K562 (cell line): Measurements from ENCODE around the gene BICD1. TPM values are rescaled to one million over a fixed set of nuclear protein-coding genes. Genes with fewer than 3 reads are reported as not detected.
A peak's percentile ranks its signal among the peaks of the same experiment; 100 is the strongest.

Experiments
- ATAC-seq: fragments of 200-7000 bp; cut with Tn5 transposase; 3 replicates; pipeline ENCODE4 v1.9.1; 2020; ENCODE audit warnings: moderate library complexity
- BruUV-seq: library from RNA; stranded (reverse); fragments of 400-500 nt; replicated peaks from 2 replicates; lab custom pipeline; 2021; lab: Mats Ljungman, UMichigan
- CTCF ChIA-PET: fragments of 300-600 bp; formaldehyde crosslinking; extraction: SDS; loops from one replicate; lab custom pipeline; 2021; ENCODE audit warnings: low intra/inter-chr PET ratio; lab: Yijun Ruan, JAX
- POLR2A ChIA-PET: fragments of 300-600, 350-650 bp; sonication (Branson Sonifier 250); formaldehyde crosslinking; extraction: SDS; loops from one replicate; lab custom pipeline; 2021; ENCODE audit warnings: antibody characterized with exemption, inconsistent platforms; lab: Yijun Ruan, JAX
- DNase-seq, 4 experiments: peaks; one replicate each; pipeline versions ENCODE4 v3.0.0 to v3.0.0-alpha.2; 2011 to 2018; ENCODE audit warnings: low spot score in 3 of 4, mixed read lengths in 3 of 4; ENCODE audit errors: extremely low read depth in 1 of 4
- FAIRE-seq: peaks from 2 replicates; lab custom pipeline; 2011; peaks lifted over from hg19 to GRCh38; lab: Jason Lieb, UNC
- H2AFZ ChIP-seq: 2 replicates; pipeline ENCODE4 v1.6.0; 2011; ENCODE audit warnings: low read depth, low read length, control low read depth, inconsistent platforms
- H3K27ac ChIP-seq: fragments of 200-600 bp; 3 replicates; pipeline ENCODE4 v1.8.0; 2011; ENCODE audit warnings: low read depth, mild to moderate bottlenecking, control low read depth, inconsistent platforms, low read length, moderate library complexity, mixed read lengths; ENCODE audit errors: extremely low read depth
- H3K27me3 ChIP-seq, 2 experiments: fragments of 300-600 bp in 1 of 2; 2 replicates in 1 of 2; 3 replicates in 1 of 2; pipeline versions ENCODE4 v1.6.0 to v1.8.0; 2011; ENCODE audit warnings: inconsistent platforms in 2 of 2, low read length in 2 of 2, mild to moderate bottlenecking in 1 of 2, mixed read lengths in 1 of 2, moderate library complexity in 1 of 2; ENCODE audit not compliant: control insufficient read depth in 2 of 2, insufficient read depth in 2 of 2
- H3K36me3 ChIP-seq: fragments of 300-600 bp; 3 replicates; pipeline ENCODE4 v1.8.0; 2011; ENCODE audit warnings: mild to moderate bottlenecking, low read length, inconsistent platforms; ENCODE audit not compliant: control insufficient read depth, insufficient read depth
- H3K4me1 ChIP-seq, 2 experiments: fragments of 200-600 bp in 1 of 2; replicated peaks in 1 of 2; 2 replicates in 1 of 2; 3 replicates in 1 of 2; pipeline versions ENCODE4 v1.5.1 to v1.8.0; 2011; ENCODE audit warnings: inconsistent platforms in 2 of 2, low read length in 2 of 2, mild to moderate bottlenecking in 1 of 2, mixed read lengths in 1 of 2, moderate library complexity in 1 of 2; ENCODE audit not compliant: control insufficient read depth in 2 of 2, insufficient read depth in 2 of 2
- H3K4me2 ChIP-seq: 2 replicates; pipeline ENCODE4 v1.6.1; 2011; ENCODE audit warnings: low read length, control low read depth, inconsistent platforms, mixed read lengths; ENCODE audit not compliant: insufficient read depth
- H3K4me3 ChIP-seq: fragments of 200-600 bp; sonication (generic), shearing (Covaris generic); 2 replicates; pipeline ENCODE4 v1.5.1; 2016; ENCODE audit warnings: control low read depth, inconsistent platforms
- H3K79me2 ChIP-seq: fragments of 200-600 bp; 3 replicates; pipeline ENCODE4 v1.8.0; 2011; ENCODE audit warnings: low read length, inconsistent platforms; ENCODE audit not compliant: control insufficient read depth, insufficient read depth
- H3K9ac ChIP-seq, 2 experiments: 2 replicates each; pipeline versions ENCODE4 v1.6.0 to v1.6.1; 2011; ENCODE audit warnings: low read depth in 2 of 2, low read length in 2 of 2, control low read depth in 1 of 2, inconsistent platforms in 1 of 2, mild to moderate bottlenecking in 1 of 2, mixed read lengths in 1 of 2; ENCODE audit not compliant: insufficient read depth in 1 of 2
- H3K9me1 ChIP-seq: one replicate; pipeline ENCODE4 v1.6.0; 2011; ENCODE audit warnings: inconsistent platforms, mild to moderate bottlenecking, low read length, moderate library complexity; ENCODE audit not compliant: control insufficient read depth, insufficient read depth
- H3K9me3 ChIP-seq: replicated peaks from 2 replicates; pipeline ENCODE4 v1.5.1; 2011; ENCODE audit warnings: low read depth, low read length, inconsistent platforms; ENCODE audit not compliant: control insufficient read depth, insufficient read depth
- H4K20me1 ChIP-seq: replicated peaks from 2 replicates; pipeline ENCODE4 v1.6.1; 2011; ENCODE audit warnings: low read length, inconsistent platforms, mixed read lengths; ENCODE audit not compliant: control insufficient read depth, insufficient read depth
- C11orf30 ChIP-seq: fragments of 450-650 bp; IDR thresholded peaks from 2 replicates; pipeline ENCODE4 v1.6.1; 2016; ENCODE audit warnings: low read depth, mild to moderate bottlenecking
- MAFF ChIP-seq: IDR thresholded peaks from 2 replicates; pipeline ENCODE4 v1.6.1; 2012; ENCODE audit warnings: low read length, improper control_type of control experiment
- MAFG ChIP-seq: fragments of 450-650 bp; conservative IDR thresholded peaks from 2 replicates; pipeline ENCODE4 v1.6.1; 2016; ENCODE audit warnings: missing genetic modification characterization, missing compliant biosample characterization
- MAFK ChIP-seq: IDR thresholded peaks from 2 replicates; pipeline ENCODE4 v1.6.1; 2011; ENCODE audit warnings: low read length, improper control_type of control experiment
- NFE2 ChIP-seq: IDR thresholded peaks from 2 replicates; pipeline ENCODE4 v1.6.1; 2014; ENCODE audit warnings: antibody characterized with exemption, low read depth
- NFE2L1 ChIP-seq: fragments of 450-650 bp; IDR thresholded peaks from 2 replicates; pipeline ENCODE4 v1.6.1; 2016; ENCODE audit warnings: missing genetic modification characterization, low read depth, mild to moderate bottlenecking, missing compliant biosample characterization, moderate library complexity, borderline replicate concordance
- SMC3 ChIP-seq: conservative IDR thresholded peaks from 2 replicates; pipeline ENCODE4 v1.6.1; 2011; ENCODE audit warnings: low read depth, low read length, improper control_type of control experiment; ENCODE audit not compliant: insufficient read depth
- ZNF316 ChIP-seq: fragments of 450-650 bp; IDR thresholded peaks from 2 replicates; pipeline ENCODE4 v1.6.1; 2016
- ZNF444 ChIP-seq: fragments of 250-450 bp; sonication (Bioruptor Pico); IDR thresholded peaks from 2 replicates; pipeline ENCODE4 v1.4.0; 2020; ENCODE audit warnings: mild to moderate bottlenecking, moderate library complexity
- WGBS: fragments of 100-300 bp; shearing (Covaris generic); methylation state at CpG from one replicate; pipeline ENCODE4 v1.1.6; 2016; ENCODE audit warnings: low coverage, mixed read lengths; ENCODE audit not compliant: insufficient coverage; ENCODE audit errors: missing lambda C conversion rate; 5-methylcytosine and 5-hydroxymethylcytosine counted together
- in situ Hi-C: fragments of 300-500 bp; cut with MboI; formaldehyde crosslinking; loops from 4 replicates; pipeline ENCODE4 v1.15.0; 2018; ENCODE audit warnings: inconsistent platforms, mixed read lengths
- intact Hi-C: fragments of 100-400 bp; cut with micrococcal nuclease; formaldehyde crosslinking; loops from 2 replicates; pipeline ENCODE4 v1.14.2; 2022
- polyA plus RNA-seq, 8 experiments: library from polyadenylated mRNA; depleted of rRNA in 4 of 8; stranded (reverse) in 5 of 8; unstranded in 3 of 8; fragments of >200 nt; fragmentation: Nextera tagmentation in 2 of 8; fragmentation: Illumina TruSeq in 1 of 8; extraction: Ambion mirVana in 2 of 8; extraction: Trizol in 1 of 8; gene quantifications; 2 replicates each; pipeline versions ENCODE4 v1.2.1 to v1.2.3, GENCODE V29; 2011 to 2014; ENCODE audit warnings: inconsistent platforms in 1 of 8, missing spikeins in 1 of 8
- total RNA-seq, 7 experiments: library from RNA; depleted of rRNA in 6 of 7; stranded (reverse); fragments of >200 nt in 6 of 7; fragmentation: Illumina TruSeq in 2 of 7; extraction: Trizol in 2 of 7; gene quantifications; 2 replicates each; pipeline versions ENCODE4 v1.2.1 to v1.2.3, GENCODE V29; 2011 to 2021; ENCODE audit warnings: low replicate concordance in 1 of 7

The BICD1 gene
- total and polyA plus RNA-seq, 9 of the 15 experiments (the other 6 are each of a cell fraction or from before 2014, with no cell fraction given), result 3.5 to 21.1 (median 12.5) TPM

DNA sequence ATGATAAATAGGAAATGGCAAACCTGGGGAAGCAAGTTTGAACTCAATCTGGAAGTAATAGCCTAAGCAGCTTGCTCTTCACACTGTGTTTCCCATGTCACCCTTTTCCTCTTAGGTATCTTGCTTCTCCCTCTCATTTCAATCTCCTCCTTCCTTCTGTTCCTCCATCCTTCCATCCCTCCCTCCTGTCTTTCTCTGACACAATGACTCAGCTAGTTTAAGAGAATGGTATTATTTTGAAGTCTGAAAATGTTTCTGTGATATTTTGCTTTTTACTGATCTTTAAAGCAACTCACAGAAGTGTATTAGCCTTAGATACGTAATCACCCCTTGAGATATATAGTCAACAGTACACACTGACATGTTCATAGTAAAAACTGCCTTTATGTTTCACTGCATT lies 236.8 kb downstream of the BICD1 start:
- Histone ChIP-seq H3K4me3 (no peak overlapping the region), H3K4me2 (no peak overlapping the region), H3K9me1 (no peaks in the 10 kb centered on the region), H3K4me1 (no peaks in the 10 kb centered on the region), H3K9me3 (no peaks in the 10 kb centered on the region), H4K20me1 (no peaks in the 10 kb centered on the region), H3K27ac (no peak overlapping the region), H3K27me3 (no peaks in the 10 kb centered on the region), H3K9ac (no peak overlapping the region), H3K36me3 (no peaks in the 10 kb centered on the region), H3K79me2 (no peaks in the 10 kb centered on the region), H2AFZ (no peak overlapping the region)
- intact Hi-C loops, result no loop called here
- no peak for DNase-seq
- no peak for ATAC-seq
- BruUV-seq, result no TSS peak
- peak; percentile 26 for FAIRE-seq
- CTCF ChIA-PET, result interaction anchor here (0.6 to 0.9 kb wide), 3 partner anchors 11 to 329 kb away, joined by 3 to 4 read pairs (median 3); no protein-coding TSS in a partner anchor
- in situ Hi-C loops, result no loop called here
- 73% methylated on average over 1 of the region's 1 CpG for WGBS
- TF ChIP-seq ZNF444 (CRISPR knock-in tag), result no peak
- TF ChIP-seq NFE2L1 (tag), result peak; percentile 78
- TF ChIP-seq SMC3, result no peak
- TF ChIP-seq ZNF316, result peak; percentile 80
- TF ChIP-seq MAFK, result peak; percentile 18; the same call in 1 of the 2 replicates
- peak; percentile 61; the same call in 1 of the 2 replicates for TF ChIP-seq MAFF
- TF ChIP-seq C11orf30, result peak; percentile 62
- TF ChIP-seq MAFG (tag), result peak; percentile 88
- peak; percentile 78 for TF ChIP-seq NFE2
- POLR2A ChIA-PET, result no interaction called here
